Hematopoietic multipotent progenitor cell treated with erythropoietin and hydrocortisone succinate and interleukin-3 and kit ligand, for 8 days (in vitro differentiated cells): ENCODE measurements around the gene RBKS.
"Not testable (repeated sequence)": the region's sequence is repeated elsewhere in the genome, so short reads cannot be mapped to it uniquely, and the experiment has no call there.

Source experiments
- DNase-seq: peaks from one replicate; pipeline ENCODE4 v3.0.0-alpha.2; 2015

Gene RBKS

GRCh38 chr2:27796791-27797765 lies 93.1 kb downstream of the RBKS start:
- no peak for DNase-seq

GRCh38 chr2:27795868-27796277 lies 94.3 kb downstream of the RBKS start:
- DNase-seq = no peak

- no peak for DNase-seq
Measured at GRCh38 chr2:27795093-27795834, 94.9 kb downstream of the RBKS start.

- DNase-seq = no peak
Measured at GRCh38 chr2:27792759-27793158, 97.4 kb downstream of the RBKS start.

GRCh38 chr2:27790796-27791195 lies 99.4 kb downstream of the RBKS start:
- DNase-seq = no peak

- no peak for DNase-seq
Measured at GRCh38 chr2:27782701-27783100, 107.5 kb downstream of the RBKS start.

- no peak for DNase-seq
Measured at GRCh38 chr2:27781496-27781895, 108.7 kb downstream of the RBKS start.

GRCh38 chr2:27779417-27780055 lies 110.7 kb downstream of the RBKS start:
- DNase-seq = no peak

- no peak for DNase-seq
Measured at GRCh38 chr2:27776696-27777095, 113.5 kb downstream of the RBKS start.

GRCh38 chr2:27776097-27776496 lies 114.1 kb downstream of the RBKS start:
- no peak for DNase-seq

- DNase-seq = no peak
Measured at GRCh38 chr2:27773959-27774358, 116.2 kb downstream of the RBKS start.

GRCh38 chr2:27772804-27773203 lies 117.4 kb downstream of the RBKS start:
- DNase-seq = no peak

GRCh38 chr2:27771548-27772335 lies 118.4 kb downstream of the RBKS start, which contains the start of gene MRPL33:
MRPL33 (plus strand) TSS chr2:27771719; CDS start chr2:27771778, 59 bp downstream.
- peak; percentile 92 for DNase-seq

- DNase-seq = no peak
Measured at GRCh38 chr2:27771202-27771547, 119.0 kb downstream of the RBKS start.

GRCh38 chr2:27766287-27766661 lies 123.9 kb downstream of the RBKS start:
- DNase-seq = no peak

GRCh38 chr2:27765621-27766286 lies 124.4 kb downstream of the RBKS start:
- peak; percentile 20 for DNase-seq

- not testable (repeated sequence) for DNase-seq
Measured at GRCh38 chr2:27764526-27764925, 125.7 kb downstream of the RBKS start.

GRCh38 chr2:27763907-27764267 lies 126.3 kb downstream of the RBKS start:
- DNase-seq = no peak

GRCh38 chr2:27762951-27763906 lies 127.0 kb downstream of the RBKS start:
- no peak for DNase-seq

- no peak for DNase-seq
Measured at GRCh38 chr2:27756544-27757498, 133.4 kb downstream of the RBKS start.
